ENCODE results near the gene PRND.

DNA sequence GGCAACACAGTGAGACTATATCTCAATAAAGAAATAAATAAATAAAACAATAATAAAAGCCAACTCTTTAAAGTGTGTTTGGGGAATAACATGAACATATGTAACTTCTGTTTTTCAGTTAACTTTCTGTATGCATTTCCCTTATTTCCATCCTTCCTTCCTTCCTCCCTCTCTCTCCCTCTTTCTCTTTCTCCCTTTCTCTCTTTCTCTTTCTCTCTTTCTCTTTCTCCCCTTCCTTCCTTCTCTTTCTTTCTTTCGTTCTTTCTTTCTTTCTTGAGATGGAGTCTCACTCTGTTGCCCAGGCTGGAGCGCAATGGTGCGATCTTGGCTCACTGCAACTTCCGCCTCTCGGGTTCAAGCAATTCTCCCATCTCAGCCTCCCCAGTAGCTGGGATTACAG, 48.8 kb upstream of the PRND start:
- TF ChIP-seq, protein P1, sequence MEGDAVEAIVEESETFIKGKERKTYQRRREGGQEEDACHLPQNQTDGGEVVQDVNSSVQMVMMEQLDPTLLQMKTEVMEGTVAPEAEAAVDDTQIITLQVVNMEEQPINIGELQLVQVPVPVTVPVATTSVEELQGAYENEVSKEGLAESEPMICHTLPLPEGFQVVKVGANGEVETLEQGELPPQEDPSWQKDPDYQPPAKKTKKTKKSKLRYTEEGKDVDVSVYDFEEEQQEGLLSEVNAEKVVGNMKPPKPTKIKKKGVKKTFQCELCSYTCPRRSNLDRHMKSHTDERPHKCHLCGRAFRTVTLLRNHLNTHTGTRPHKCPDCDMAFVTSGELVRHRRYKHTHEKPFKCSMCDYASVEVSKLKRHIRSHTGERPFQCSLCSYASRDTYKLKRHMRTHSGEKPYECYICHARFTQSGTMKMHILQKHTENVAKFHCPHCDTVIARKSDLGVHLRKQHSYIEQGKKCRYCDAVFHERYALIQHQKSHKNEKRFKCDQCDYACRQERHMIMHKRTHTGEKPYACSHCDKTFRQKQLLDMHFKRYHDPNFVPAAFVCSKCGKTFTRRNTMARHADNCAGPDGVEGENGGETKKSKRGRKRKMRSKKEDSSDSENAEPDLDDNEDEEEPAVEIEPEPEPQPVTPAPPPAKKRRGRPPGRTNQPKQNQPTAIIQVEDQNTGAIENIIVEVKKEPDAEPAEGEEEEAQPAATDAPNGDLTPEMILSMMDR (optimal IDR thresholded peaks at IDR 0.05 in 1 of 3, IDR thresholded peaks at IDR 0.05 in 1 of 3, conservative IDR thresholded peaks at IDR 0.05 in 1 of 3; ENCODE audit: extremely low read depth in 1 of 3, insufficient read depth in 2 of 3, low read length in 3 of 3) = no peak
- no peak for TF ChIP-seq EZH2 (IDR thresholded peaks at IDR 0.05; ENCODE audit: low read length)
